HEK293T (cell line): Measurements from ENCODE around the gene SERPINA9.

Source experiments
- ARNT ChIP-seq: fragments of 450-650 bp; IDR thresholded peaks from 2 replicates; pipeline ENCODE4 v1.6.1; 2017; ENCODE audit warnings: mild to moderate bottlenecking
- BHLHE40 ChIP-seq: fragments of 450-650 bp; IDR thresholded peaks from 2 replicates; pipeline ENCODE4 v1.6.1; 2016; ENCODE audit warnings: mild to moderate bottlenecking, moderate library complexity, borderline replicate concordance
- CTBP1 ChIP-seq: fragments of 450-650 bp; IDR thresholded peaks from 2 replicates; pipeline ENCODE4 v1.6.1; 2016; ENCODE audit warnings: borderline replicate concordance
- ELF4 ChIP-seq: fragments of 450-650 bp; IDR thresholded peaks from 2 replicates; pipeline ENCODE4 v1.6.1; 2017; ENCODE audit warnings: antibody characterized with exemption
- FOXA1 ChIP-seq: fragments of 450-650 bp; IDR thresholded peaks from 2 replicates; pipeline ENCODE4 v1.6.1; 2016; ENCODE audit warnings: mild to moderate bottlenecking
- FOXK2 ChIP-seq: fragments of 450-650 bp; IDR thresholded peaks from 2 replicates; pipeline ENCODE4 v1.6.1; 2016; ENCODE audit warnings: mild to moderate bottlenecking
- FOXM1 ChIP-seq: fragments of 450-650 bp; IDR thresholded peaks from 2 replicates; pipeline ENCODE4 v1.6.1; 2017; ENCODE audit warnings: mild to moderate bottlenecking, borderline replicate concordance
- HDGF ChIP-seq: fragments of 450-650 bp; IDR thresholded peaks from 2 replicates; pipeline ENCODE4 v1.6.1; 2017; ENCODE audit warnings: antibody characterized with exemption, borderline replicate concordance
- NFRKB ChIP-seq: fragments of 450-650 bp; IDR thresholded peaks from 2 replicates; pipeline ENCODE4 v1.6.1; 2016; ENCODE audit warnings: mild to moderate bottlenecking, moderate library complexity
- SP1 ChIP-seq: fragments of 450-650 bp; IDR thresholded peaks from 2 replicates; pipeline ENCODE4 v1.6.1; 2017
- SUZ12 ChIP-seq: fragments of 450-650 bp; IDR thresholded peaks from 2 replicates; pipeline ENCODE4 v1.6.1; 2016; ENCODE audit warnings: mild to moderate bottlenecking
- TARDBP ChIP-seq: fragments of 450-650 bp; IDR thresholded peaks from 2 replicates; pipeline ENCODE4 v1.6.1; 2016
- TF ChIP-seq, protein P1 (sequence below): fragments of 450-650 bp; IDR thresholded peaks from 2 replicates; pipeline ENCODE4 v1.6.1; 2016

DNA sequence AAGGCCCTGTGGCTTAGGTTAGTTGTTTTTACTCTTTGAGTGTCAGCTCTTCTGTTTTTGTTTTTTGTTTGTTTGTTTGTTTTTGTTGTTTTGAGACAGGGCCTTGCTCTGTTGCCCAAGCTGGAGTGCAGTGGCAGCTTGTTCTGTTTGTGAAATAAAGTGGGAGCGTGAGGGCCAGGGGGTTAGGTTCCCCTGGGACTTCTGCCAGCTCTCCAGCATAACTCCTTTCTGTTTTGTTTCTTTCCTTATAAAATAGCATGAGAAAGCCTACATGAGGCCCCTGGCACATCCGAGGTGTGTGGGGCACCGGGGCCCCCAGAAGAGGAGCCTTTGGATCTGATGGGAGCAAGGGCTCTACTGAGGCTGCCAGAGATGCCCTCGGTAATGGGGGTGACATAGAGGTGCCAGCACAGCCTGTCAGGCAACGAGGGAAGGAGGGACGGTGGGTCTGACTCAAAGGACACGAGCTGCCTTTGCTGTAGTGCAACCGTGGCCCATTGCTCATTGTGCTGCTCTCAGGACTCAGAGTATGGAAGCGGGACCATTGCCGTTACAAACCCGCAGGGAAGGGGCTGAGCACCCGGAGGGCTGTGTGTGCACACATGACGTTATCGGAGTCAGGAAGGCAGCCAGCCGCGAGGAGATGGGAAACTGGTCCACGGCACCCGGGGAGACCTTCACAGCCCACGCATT lies 14.3 kb downstream of the SERPINA9 start:
- no peak for TF ChIP-seq FOXK2
- no peak for TF ChIP-seq SP1
- TF ChIP-seq HDGF, result no peak
- no peak for TF ChIP-seq TARDBP
- TF ChIP-seq FOXM1, result no peak
- TF ChIP-seq ELF4, result no peak
- TF ChIP-seq NFRKB, result no peak
- TF ChIP-seq SUZ12, result no peak
- TF ChIP-seq ARNT, result no peak
- TF ChIP-seq, protein P1, sequence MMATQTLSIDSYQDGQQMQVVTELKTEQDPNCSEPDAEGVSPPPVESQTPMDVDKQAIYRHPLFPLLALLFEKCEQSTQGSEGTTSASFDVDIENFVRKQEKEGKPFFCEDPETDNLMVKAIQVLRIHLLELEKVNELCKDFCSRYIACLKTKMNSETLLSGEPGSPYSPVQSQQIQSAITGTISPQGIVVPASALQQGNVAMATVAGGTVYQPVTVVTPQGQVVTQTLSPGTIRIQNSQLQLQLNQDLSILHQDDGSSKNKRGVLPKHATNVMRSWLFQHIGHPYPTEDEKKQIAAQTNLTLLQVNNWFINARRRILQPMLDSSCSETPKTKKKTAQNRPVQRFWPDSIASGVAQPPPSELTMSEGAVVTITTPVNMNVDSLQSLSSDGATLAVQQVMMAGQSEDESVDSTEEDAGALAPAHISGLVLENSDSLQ, result no peak
- TF ChIP-seq BHLHE40, result no peak
- TF ChIP-seq CTBP1, result no peak
- TF ChIP-seq FOXA1, result no peak
